H9 (cell line): Measurements from ENCODE around the gene LEKR1. TPM values are rescaled to one million over a fixed set of nuclear protein-coding genes. Genes with fewer than 3 reads are reported as not detected.

Source experiments
- DNase-seq: peaks from one replicate; pipeline ENCODE4 v3.0.0-alpha.2; 2017
- H2AFZ ChIP-seq: one replicate; pipeline ENCODE4 v1.6.1; 2013; ENCODE audit warnings: mild to moderate bottlenecking, low read length, control low read depth, moderate library complexity
- H2AK5ac ChIP-seq: 2 replicates; pipeline ENCODE4 v1.6.1; 2013; ENCODE audit warnings: low read length, control low read depth, mixed read lengths; ENCODE audit not compliant: insufficient read length
- H2BK120ac ChIP-seq: one replicate; pipeline ENCODE4 v1.6.1; 2013; ENCODE audit warnings: low read depth, mild to moderate bottlenecking, low read length, control low read depth, inconsistent platforms; ENCODE audit not compliant: poor library complexity, severe bottlenecking
- H2BK12ac ChIP-seq: 2 replicates; pipeline ENCODE4 v1.6.1; 2013; ENCODE audit warnings: low read length, control low read depth, mixed read lengths, low read depth; ENCODE audit not compliant: insufficient read length
- H2BK15ac ChIP-seq: 2 replicates; pipeline ENCODE4 v1.6.1; 2013; ENCODE audit warnings: low read depth, low read length, control low read depth
- H2BK20ac ChIP-seq: one replicate; pipeline ENCODE4 v1.6.1; 2013; ENCODE audit warnings: low read depth, mild to moderate bottlenecking, low read length, control low read depth, inconsistent platforms; ENCODE audit not compliant: poor library complexity, severe bottlenecking
- H2BK5ac ChIP-seq: 2 replicates; pipeline ENCODE4 v1.6.1; 2013; ENCODE audit warnings: low read length, control low read depth, mixed read lengths; ENCODE audit not compliant: insufficient read length
- H3K14ac ChIP-seq: 2 replicates; pipeline ENCODE4 v1.6.1; 2013; ENCODE audit warnings: low read length, control low read depth; ENCODE audit not compliant: insufficient read depth
- H3K18ac ChIP-seq: 2 replicates; pipeline ENCODE4 v1.6.1; 2013; ENCODE audit warnings: low read depth, mild to moderate bottlenecking, mixed read lengths, low read length, control low read depth; ENCODE audit not compliant: insufficient read length
- H3K23ac ChIP-seq: 2 replicates; pipeline ENCODE4 v1.6.1; 2013; ENCODE audit warnings: low read length, control low read depth, mixed read lengths, low read depth; ENCODE audit not compliant: insufficient read length
- H3K23me2 ChIP-seq: 2 replicates; pipeline ENCODE4 v1.6.1; 2013; ENCODE audit warnings: low read depth, mild to moderate bottlenecking, mixed read lengths, low read length, control low read depth; ENCODE audit not compliant: insufficient read length, poor library complexity, severe bottlenecking
- H3K27ac ChIP-seq: 2 replicates; pipeline ENCODE4 v1.5.1; 2013; ENCODE audit warnings: low read length, control low read depth, mixed read lengths, low read depth; ENCODE audit not compliant: insufficient read length
- H3K27me3 ChIP-seq: 2 replicates; pipeline ENCODE4 v1.6.1; 2013; ENCODE audit warnings: low read length, control low read depth, inconsistent platforms; ENCODE audit not compliant: insufficient read depth
- H3K4ac ChIP-seq: 2 replicates; pipeline ENCODE4 v1.6.1; 2013; ENCODE audit warnings: low read depth, mild to moderate bottlenecking, control low read depth, inconsistent platforms, low read length, moderate library complexity
- H3K4me1 ChIP-seq: 2 replicates; pipeline ENCODE4 v1.6.1; 2013; ENCODE audit warnings: low read length, control low read depth, inconsistent platforms; ENCODE audit not compliant: insufficient read depth
- H3K4me2 ChIP-seq: 2 replicates; pipeline ENCODE4 v1.6.1; 2013; ENCODE audit warnings: low read length, control low read depth, mixed read lengths; ENCODE audit not compliant: insufficient read length, insufficient read depth
- H3K56ac ChIP-seq: 2 replicates; pipeline ENCODE4 v1.6.1; 2013; ENCODE audit warnings: low read depth, mild to moderate bottlenecking, mixed read lengths, low read length, control low read depth; ENCODE audit not compliant: insufficient read length
- H3K79me1 ChIP-seq: 2 replicates; pipeline ENCODE4 v1.6.1; 2013; ENCODE audit warnings: low read depth, mild to moderate bottlenecking, moderate library complexity, low read length, control low read depth, inconsistent platforms; ENCODE audit not compliant: insufficient read depth, poor library complexity, severe bottlenecking
- H3K79me2 ChIP-seq: 2 replicates; pipeline ENCODE4 v1.6.1; 2013; ENCODE audit warnings: low read length, control low read depth, inconsistent platforms; ENCODE audit not compliant: insufficient read depth
- H3K9ac ChIP-seq: 2 replicates; pipeline ENCODE4 v1.6.1; 2013; ENCODE audit warnings: low read length, control low read depth, mixed read lengths; ENCODE audit not compliant: insufficient read length; ENCODE audit errors: extremely low read depth
- H3K9me3 ChIP-seq: one replicate; pipeline ENCODE4 v1.6.1; 2013; ENCODE audit warnings: low read depth, low read length, inconsistent platforms; ENCODE audit not compliant: control insufficient read depth
- H3T11ph ChIP-seq: one replicate; pipeline ENCODE4 v1.6.1; 2013; ENCODE audit warnings: mild to moderate bottlenecking, low read length, control low read depth, inconsistent platforms
- H4K20me1 ChIP-seq: one replicate; pipeline ENCODE4 v1.6.1; 2013; ENCODE audit not compliant: control insufficient read depth, insufficient read length, insufficient read depth
- H4K5ac ChIP-seq: 2 replicates; pipeline ENCODE4 v1.6.1; 2013; ENCODE audit warnings: low read depth, mild to moderate bottlenecking, mixed read lengths, low read length, control low read depth; ENCODE audit not compliant: insufficient read length
- H4K8ac ChIP-seq: replicated peaks from 2 replicates; pipeline ENCODE4 v1.6.1; 2013; ENCODE audit warnings: low read length, control low read depth, mixed read lengths, low read depth; ENCODE audit not compliant: insufficient read length
- H4K91ac ChIP-seq: 2 replicates; pipeline ENCODE4 v1.6.1; 2013; ENCODE audit warnings: low read depth, mild to moderate bottlenecking, moderate library complexity, mixed read lengths, low read length, control low read depth; ENCODE audit not compliant: insufficient read length
- H3K27ac Mint-ChIP-seq, 3 experiments: 2 replicates in 2 of 3; 3 replicates in 1 of 3; pipeline ENCODE4 v1.8.0; 2020 to 2021; ENCODE audit warnings: mixed read lengths in 3 of 3, mild to moderate bottlenecking in 1 of 3, moderate library complexity in 1 of 3
- H3K27me3 Mint-ChIP-seq: 2 replicates; pipeline ENCODE4 v1.8.0; 2021; ENCODE audit warnings: low read depth, mild to moderate bottlenecking, moderate library complexity, mixed read lengths
- H3K36me3 Mint-ChIP-seq, 3 experiments: 2 replicates in 2 of 3; 3 replicates in 1 of 3; pipeline ENCODE4 v1.8.0; 2020 to 2021; ENCODE audit warnings: low read depth in 3 of 3, mixed read lengths in 3 of 3; ENCODE audit not compliant: insufficient read depth in 1 of 3
- H3K4me1 Mint-ChIP-seq, 2 experiments: 2 replicates each; pipeline ENCODE4 v1.8.0; 2020; ENCODE audit warnings: mixed read lengths in 2 of 2
- H3K4me3 Mint-ChIP-seq, 2 experiments: 2 replicates in 1 of 2; 3 replicates in 1 of 2; pipeline ENCODE4 v1.8.0; 2020 to 2021; ENCODE audit warnings: mild to moderate bottlenecking in 2 of 2, mixed read lengths in 2 of 2, moderate library complexity in 1 of 2
- H3K9me3 Mint-ChIP-seq, 2 experiments: 2 replicates in 1 of 2; 3 replicates in 1 of 2; pipeline ENCODE4 v1.8.0; 2020; ENCODE audit warnings: mild to moderate bottlenecking in 2 of 2, mixed read lengths in 2 of 2, moderate library complexity in 1 of 2
- total RNA-seq: library from RNA; stranded (reverse); gene quantifications from 2 replicates; pipeline ENCODE4 v1.2.1, GENCODE V29; 2021
- TF ChIP-seq, protein P1 (sequence below): fragments of 200-600 bp; sonication (generic); conservative IDR thresholded peaks from 3 replicates; pipeline ENCODE4 v1.8.0; 2021; ENCODE audit warnings: antibody characterized with exemption, mild to moderate bottlenecking

LEKR1 gene
- total RNA-seq, 1 experiment from 2014 or later: not detected

DNA sequence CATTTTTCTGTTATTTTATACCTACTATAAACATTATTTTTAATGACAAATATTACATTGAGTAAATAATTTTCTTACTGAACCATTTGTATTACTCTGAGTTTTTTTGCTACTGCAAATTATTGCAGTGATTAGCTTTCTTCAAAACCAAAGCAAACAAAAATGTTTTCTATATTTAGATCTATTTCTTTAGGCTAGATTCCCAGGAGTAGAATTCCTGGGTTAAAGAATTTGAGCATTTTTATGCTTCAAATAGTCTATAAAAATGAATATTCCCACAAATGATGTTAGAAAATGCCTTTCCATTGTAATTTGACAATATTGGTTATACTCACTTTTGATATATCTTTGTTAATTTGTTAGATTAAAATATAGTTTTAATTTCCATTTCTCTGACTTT lies 76.8 kb downstream of the LEKR1 start:
- DNase-seq: no peak
- Histone ChIP-seq H3K79me1 (no peaks in the 10 kb centered on the region), H3K23ac (no peak overlapping the region), H2AFZ (no peak overlapping the region), H2BK15ac (no peak overlapping the region), H2BK120ac (no peak overlapping the region), H4K91ac (no peak overlapping the region), H3K27ac (no peak overlapping the region), H3K4me1 (no peaks in the 10 kb centered on the region), H3K14ac (no peak overlapping the region), H4K8ac (no peak overlapping the region), H2AK5ac (no peak overlapping the region), H3K18ac (no peak overlapping the region), H3K4me2 (no peak overlapping the region), H2BK20ac (no peak overlapping the region), H3K56ac (no peak overlapping the region), H3K9ac (no peak overlapping the region), H3K9me3 (no peaks in the 10 kb centered on the region), H3T11ph (no peak overlapping the region), H3K23me2 (no peaks in the 10 kb centered on the region), H3K79me2 (no peaks in the 10 kb centered on the region), H3K4ac (no peak overlapping the region), H2BK12ac (no peak overlapping the region), H4K5ac (no peak overlapping the region), H2BK5ac (no peak overlapping the region), H4K20me1 (no peaks in the 10 kb centered on the region), H3K27me3 (no peaks in the 10 kb centered on the region)
- H3K4me3 Mint-ChIP-seq: no peak overlapping the region
- H3K9me3 Mint-ChIP-seq: no peaks in the 10 kb centered on the region; a peak in 1 of 5 replicates
- peaks cover 14 to 16% of the 10 kb centered on the region in 2 experiments for H3K4me1 Mint-ChIP-seq
- no peaks in the 10 kb centered on the region for H3K27me3 Mint-ChIP-seq
- H3K27ac Mint-ChIP-seq: no peak overlapping the region
- TF ChIP-seq, protein P1, sequence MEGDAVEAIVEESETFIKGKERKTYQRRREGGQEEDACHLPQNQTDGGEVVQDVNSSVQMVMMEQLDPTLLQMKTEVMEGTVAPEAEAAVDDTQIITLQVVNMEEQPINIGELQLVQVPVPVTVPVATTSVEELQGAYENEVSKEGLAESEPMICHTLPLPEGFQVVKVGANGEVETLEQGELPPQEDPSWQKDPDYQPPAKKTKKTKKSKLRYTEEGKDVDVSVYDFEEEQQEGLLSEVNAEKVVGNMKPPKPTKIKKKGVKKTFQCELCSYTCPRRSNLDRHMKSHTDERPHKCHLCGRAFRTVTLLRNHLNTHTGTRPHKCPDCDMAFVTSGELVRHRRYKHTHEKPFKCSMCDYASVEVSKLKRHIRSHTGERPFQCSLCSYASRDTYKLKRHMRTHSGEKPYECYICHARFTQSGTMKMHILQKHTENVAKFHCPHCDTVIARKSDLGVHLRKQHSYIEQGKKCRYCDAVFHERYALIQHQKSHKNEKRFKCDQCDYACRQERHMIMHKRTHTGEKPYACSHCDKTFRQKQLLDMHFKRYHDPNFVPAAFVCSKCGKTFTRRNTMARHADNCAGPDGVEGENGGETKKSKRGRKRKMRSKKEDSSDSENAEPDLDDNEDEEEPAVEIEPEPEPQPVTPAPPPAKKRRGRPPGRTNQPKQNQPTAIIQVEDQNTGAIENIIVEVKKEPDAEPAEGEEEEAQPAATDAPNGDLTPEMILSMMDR: no peak
- H3K36me3 Mint-ChIP-seq: 0 out of 7 replicates have a peak, but pooled peaks cover 0 to 1% (median 0%) of the 10 kb centered on the region in 3 experiments
